Measurements from ENCODE around the gene CSRNP2. TPM values are rescaled to one million over a fixed set of nuclear protein-coding genes. Genes with fewer than 3 reads are reported as not detected.
A peak's percentile ranks its signal among the peaks of the same experiment; 100 is the strongest.

CSRNP2 gene
- total and polyA plus RNA-seq, 2 donors (not counting 3 experiments of a cell fraction or from before 2014, with no cell fraction given), result 24.2 to 49.7 TPM

DNA sequence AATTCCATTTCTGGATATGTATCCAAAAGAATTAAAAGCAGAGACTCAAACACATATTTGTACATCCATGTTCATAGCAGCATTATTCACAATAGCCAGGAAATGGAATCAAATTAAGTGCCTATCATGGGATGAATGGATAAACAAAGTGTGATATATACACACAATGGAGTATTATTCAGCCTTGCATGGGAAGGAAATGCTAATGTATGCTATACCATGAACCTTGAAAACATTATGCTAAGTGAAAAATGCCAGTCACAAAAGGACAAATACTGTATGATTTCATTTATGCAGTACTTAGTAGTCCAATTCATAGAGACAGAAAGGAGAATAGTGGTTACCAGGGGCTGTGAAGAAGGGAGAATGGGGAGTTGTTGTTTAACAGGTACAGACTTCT, 32.1 kb upstream of the CSRNP2 start:
- dilution Hi-C loops (cut with MboI; ENCODE audit: extremely low pct_ligation_motif_present, low sequenced_read_pairs), result no loop called here
- BruUV-seq (replicated peaks), result no TSS peak
- CTCF ChIA-PET, result no interaction called here
- FAIRE-seq (no peak), DNase-seq (ENCODE audit: low read depth, low spot score) (peak; percentile 6)
- H3K4me1 ChIP-seq (ENCODE audit: control insufficient read depth, extremely low read depth, insufficient read depth, low read length), result no peaks in the 10 kb centered on the region
- H3K27ac ChIP-seq (ENCODE audit: insufficient read depth, low read depth, low read length), result no peak overlapping the region
- H3K9me1 ChIP-seq (replicated peaks; ENCODE audit: control insufficient read depth, extremely low read depth, insufficient read depth, low read length), result no peaks in the 10 kb centered on the region
- no peak overlapping the region for H3K4me2 ChIP-seq (ENCODE audit: insufficient read depth, low read length)
- H3K27me3 ChIP-seq (ENCODE audit: control insufficient read depth in 2 of 2, insufficient read depth in 2 of 2, low read length in 2 of 2), result no peaks in the 10 kb centered on the region
- H3K79me2 ChIP-seq (ENCODE audit: control insufficient read depth, insufficient read depth, low read length), result no peaks in the 10 kb centered on the region
- H3K4me3 ChIP-seq (replicated peaks in 1 of 3; ENCODE audit: insufficient read depth in 1 of 3, low read depth in 1 of 3, low read length in 3 of 3), result no peak overlapping the region
- H2AFZ ChIP-seq (ENCODE audit: low read depth, low read length), result no peak overlapping the region
- TF ChIP-seq GATA2 (IDR thresholded peaks at IDR 0.05; ENCODE audit: insufficient read depth, insufficient read length, low read depth, low read length), result no peak
- no peak for TF ChIP-seq EZH2 (IDR thresholded peaks at IDR 0.05; ENCODE audit: borderline replicate concordance, low read depth, low read length, severe bottlenecking)
- no peak for TF ChIP-seq JUN (IDR thresholded peaks at IDR 0.05; ENCODE audit: borderline replicate concordance, insufficient read depth, insufficient read length, low read depth)
- TF ChIP-seq, protein P1, sequence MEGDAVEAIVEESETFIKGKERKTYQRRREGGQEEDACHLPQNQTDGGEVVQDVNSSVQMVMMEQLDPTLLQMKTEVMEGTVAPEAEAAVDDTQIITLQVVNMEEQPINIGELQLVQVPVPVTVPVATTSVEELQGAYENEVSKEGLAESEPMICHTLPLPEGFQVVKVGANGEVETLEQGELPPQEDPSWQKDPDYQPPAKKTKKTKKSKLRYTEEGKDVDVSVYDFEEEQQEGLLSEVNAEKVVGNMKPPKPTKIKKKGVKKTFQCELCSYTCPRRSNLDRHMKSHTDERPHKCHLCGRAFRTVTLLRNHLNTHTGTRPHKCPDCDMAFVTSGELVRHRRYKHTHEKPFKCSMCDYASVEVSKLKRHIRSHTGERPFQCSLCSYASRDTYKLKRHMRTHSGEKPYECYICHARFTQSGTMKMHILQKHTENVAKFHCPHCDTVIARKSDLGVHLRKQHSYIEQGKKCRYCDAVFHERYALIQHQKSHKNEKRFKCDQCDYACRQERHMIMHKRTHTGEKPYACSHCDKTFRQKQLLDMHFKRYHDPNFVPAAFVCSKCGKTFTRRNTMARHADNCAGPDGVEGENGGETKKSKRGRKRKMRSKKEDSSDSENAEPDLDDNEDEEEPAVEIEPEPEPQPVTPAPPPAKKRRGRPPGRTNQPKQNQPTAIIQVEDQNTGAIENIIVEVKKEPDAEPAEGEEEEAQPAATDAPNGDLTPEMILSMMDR (IDR thresholded peaks at IDR 0.05; ENCODE audit: extremely low read depth in 1 of 2, insufficient read depth in 1 of 2, low read depth in 1 of 2, low read length in 2 of 2), result no peak
- no peak for TF ChIP-seq POLR2A (IDR thresholded peaks at IDR 0.05; ENCODE audit: low read depth, low read length)
- no peak for TF ChIP-seq MYC (IDR thresholded peaks at IDR 0.05; ENCODE audit: low read depth, low read length)
- no peak overlapping the region for H3K9ac ChIP-seq (replicated peaks; ENCODE audit: extremely low read depth, insufficient read depth, low read length)
- H3K36me3 ChIP-seq (ENCODE audit: control insufficient read depth in 2 of 2, extremely low read depth in 1 of 2, insufficient read depth in 2 of 2, low read length in 2 of 2), result peaks cover 0 to 2% of the 10 kb centered on the region in 2 experiments
- H3K9me3 ChIP-seq (replicated peaks; ENCODE audit: control insufficient read depth, insufficient read depth, low read length), result no peaks in the 10 kb centered on the region
- no peaks in the 10 kb centered on the region for H4K20me1 ChIP-seq (replicated peaks; ENCODE audit: control insufficient read depth, extremely low read depth, insufficient read depth, low read length)
- intact Hi-C loops (cut with micrococcal nuclease), result no loop called here
- POLR2A ChIA-PET, result no interaction called here

DNA sequence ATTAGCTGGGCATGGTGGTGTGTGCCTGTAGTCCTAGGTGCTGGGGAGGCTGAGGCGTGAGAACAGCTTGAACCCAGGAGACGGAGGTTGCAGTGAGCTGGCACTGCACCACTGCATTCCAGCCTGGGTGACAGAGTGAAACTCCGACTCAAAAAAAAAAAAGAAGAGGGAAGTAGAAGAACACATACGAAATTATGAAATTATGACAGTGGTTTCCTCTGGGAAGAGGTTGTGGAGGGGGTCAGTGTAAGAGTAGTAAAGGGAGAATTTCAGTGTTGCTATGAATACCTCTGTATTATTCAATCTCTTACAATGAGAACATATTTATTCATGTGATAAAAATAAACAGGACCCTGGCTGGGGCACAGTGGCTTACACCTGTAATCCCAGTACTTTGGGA, 24.7 kb upstream of the CSRNP2 start:
- Histone ChIP-seq H3K9ac (replicated peaks; ENCODE audit: extremely low read depth, insufficient read depth, low read length) (no peak overlapping the region), H4K20me1 (replicated peaks; ENCODE audit: control insufficient read depth, extremely low read depth, insufficient read depth, low read length) (no peaks in the 10 kb centered on the region), H3K27me3 (ENCODE audit: control insufficient read depth in 2 of 2, insufficient read depth in 2 of 2, low read length in 2 of 2) (no peaks in the 10 kb centered on the region), H3K4me2 (ENCODE audit: insufficient read depth, low read length) (no peak overlapping the region), H3K9me3 (replicated peaks; ENCODE audit: control insufficient read depth, insufficient read depth, low read length) (no peaks in the 10 kb centered on the region), H3K4me3 (replicated peaks in 1 of 3; ENCODE audit: insufficient read depth in 1 of 3, low read depth in 1 of 3, low read length in 3 of 3) (no peak overlapping the region), H3K79me2 (ENCODE audit: control insufficient read depth, insufficient read depth, low read length) (no peaks in the 10 kb centered on the region), H3K27ac (ENCODE audit: insufficient read depth, low read depth, low read length) (no peak overlapping the region), H3K36me3 (ENCODE audit: control insufficient read depth in 2 of 2, extremely low read depth in 1 of 2, insufficient read depth in 2 of 2, low read length in 2 of 2) (peaks cover 11% of the 10 kb centered on the region in 2 experiments), H3K9me1 (replicated peaks; ENCODE audit: control insufficient read depth, extremely low read depth, insufficient read depth, low read length) (no peaks in the 10 kb centered on the region), H2AFZ (ENCODE audit: low read depth, low read length) (no peak overlapping the region), H3K4me1 (ENCODE audit: control insufficient read depth, extremely low read depth, insufficient read depth, low read length) (no peaks in the 10 kb centered on the region)
- ChIA-PET POLR2A (no interaction called here), CTCF (interaction anchor here (1.0 kb wide), 2 partner anchors 14 to 233 kb away, joined by 3 read pairs; no protein-coding TSS in a partner anchor)
- dilution Hi-C loops (cut with MboI; ENCODE audit: extremely low pct_ligation_motif_present, low sequenced_read_pairs), result no loop called here
- DNase-seq (ENCODE audit: low read depth, low spot score) (no peak), FAIRE-seq (no peak)
- TF ChIP-seq, protein P1 (IDR thresholded peaks at IDR 0.05; ENCODE audit: extremely low read depth in 1 of 2, insufficient read depth in 1 of 2, low read depth in 1 of 2, low read length in 2 of 2), result no peak
- TF ChIP-seq POLR2AphosphoS5 (IDR thresholded peaks at IDR 0.05; ENCODE audit: insufficient read depth, low read depth, low read length), result no peak
- no peak for TF ChIP-seq POLR2A (IDR thresholded peaks at IDR 0.05; ENCODE audit: low read depth, low read length)
- TF ChIP-seq JUN (IDR thresholded peaks at IDR 0.05; ENCODE audit: borderline replicate concordance, insufficient read depth, insufficient read length, low read depth), result no peak
- TF ChIP-seq, protein P2, sequence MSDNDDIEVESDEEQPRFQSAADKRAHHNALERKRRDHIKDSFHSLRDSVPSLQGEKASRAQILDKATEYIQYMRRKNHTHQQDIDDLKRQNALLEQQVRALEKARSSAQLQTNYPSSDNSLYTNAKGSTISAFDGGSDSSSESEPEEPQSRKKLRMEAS (IDR thresholded peaks at IDR 0.05; ENCODE audit: insufficient read depth, insufficient read length), result no peak
- no peak for TF ChIP-seq EZH2 (IDR thresholded peaks at IDR 0.05; ENCODE audit: borderline replicate concordance, low read depth, low read length, severe bottlenecking)
- no peak for TF ChIP-seq MYC (IDR thresholded peaks at IDR 0.05; ENCODE audit: low read depth, low read length)
- TF ChIP-seq FOS (IDR thresholded peaks at IDR 0.05; ENCODE audit: borderline replicate concordance, insufficient read depth, low read length), result no peak
- no peak for TF ChIP-seq GATA2 (IDR thresholded peaks at IDR 0.05; ENCODE audit: insufficient read depth, insufficient read length, low read depth, low read length)
- BruUV-seq (replicated peaks), result no TSS peak
- intact Hi-C loops (cut with micrococcal nuclease), result no loop called here
